Glutamatergic neuron (in vitro differentiated cells): ENCODE results near the gene MRPS7. TPM values are rescaled to one million over a fixed set of nuclear protein-coding genes. Genes with fewer than 3 reads are reported as not detected.
"Not testable (repeated sequence)": the region's sequence is repeated elsewhere in the genome, so short reads cannot be mapped to it uniquely, and the experiment has no call there.

Experiments
- DNase-seq: peaks from one replicate; pipeline ENCODE4 v3.0.0; 2022
- H3K27ac Mint-ChIP-seq: one replicate; pipeline ENCODE4 v1.8.0; 2020; ENCODE audit warnings: mild to moderate bottlenecking, mixed read lengths, inconsistent platforms; ENCODE audit not compliant: unreplicated experiment
- H3K27me3 Mint-ChIP-seq: one replicate; pipeline ENCODE4 v1.8.0; 2020; ENCODE audit warnings: mild to moderate bottlenecking, moderate library complexity, mixed read lengths, inconsistent platforms; ENCODE audit not compliant: unreplicated experiment
- H3K36me3 Mint-ChIP-seq: one replicate; pipeline ENCODE4 v1.8.0; 2020; ENCODE audit warnings: mild to moderate bottlenecking, mixed read lengths, inconsistent platforms; ENCODE audit not compliant: unreplicated experiment
- H3K4me1 Mint-ChIP-seq: one replicate; pipeline ENCODE4 v1.8.0; 2020; ENCODE audit warnings: mild to moderate bottlenecking, low read depth, mixed read lengths, inconsistent platforms; ENCODE audit not compliant: unreplicated experiment
- H3K4me3 Mint-ChIP-seq: one replicate; pipeline ENCODE4 v1.8.0; 2020; ENCODE audit warnings: mild to moderate bottlenecking, mixed read lengths, inconsistent platforms; ENCODE audit not compliant: unreplicated experiment
- H3K9me3 Mint-ChIP-seq: one replicate; pipeline ENCODE4 v1.8.0; 2020; ENCODE audit warnings: mild to moderate bottlenecking, moderate library complexity, mixed read lengths, inconsistent platforms; ENCODE audit not compliant: unreplicated experiment
- CTCF ChIP-seq: fragments of 200-600 bp; sonication (generic); IDR thresholded peaks from one replicate; pipeline ENCODE4 v1.5.0; 2021; ENCODE audit not compliant: partially characterized antibody, unreplicated experiment
- total RNA-seq: library from RNA; stranded (reverse); fragmentation: NEBNext Ultra II Directional; extraction: Animal tissue kit (Norgen Biotek cat#: 25700); gene quantifications from one replicate; pipeline ENCODE4 v1.2.1, GENCODE V29; 2021; ENCODE audit not compliant: unreplicated experiment

Gene MRPS7
- total RNA-seq, 1 donor from 2014 or later: 48.8 TPM

- DNase-seq: no peak
- H3K27ac Mint-ChIP-seq: no peak overlapping the region
- H3K9me3 Mint-ChIP-seq: no peaks in the 10 kb centered on the region
Measured at GRCh38 chr17:75277664-75278071, 16.0 kb downstream of the MRPS7 start.

GRCh38 chr17:75280189-75280588 is 18.5 kb downstream of the MRPS7 start:
- not testable (repeated sequence) for H3K9me3 Mint-ChIP-seq, H3K4me1 Mint-ChIP-seq, H3K27me3 Mint-ChIP-seq, H3K27ac Mint-ChIP-seq, DNase-seq, H3K36me3 Mint-ChIP-seq, H3K4me3 Mint-ChIP-seq

More at GRCh38 chr17:75277664-75278071, 16.0 kb downstream of the MRPS7 start:
- TF ChIP-seq CTCF: no peak
- Mint-ChIP-seq H3K27me3 (peaks cover 2% of the 10 kb centered on the region), H3K4me1 (no peaks in the 10 kb centered on the region), H3K36me3 (no peaks in the 10 kb centered on the region), H3K4me3 (no peak overlapping the region)

- Mint-ChIP-seq H3K27ac (no peak overlapping the region), H3K36me3 (no peaks in the 10 kb centered on the region), H3K27me3 (peaks cover 3% of the 10 kb centered on the region), H3K9me3 (peaks cover 1% of the 10 kb centered on the region), H3K4me3 (no peak overlapping the region), H3K4me1 (peaks cover 2% of the 10 kb centered on the region)
- no peak for TF ChIP-seq CTCF
- DNase-seq: no peak
Measured at GRCh38 chr17:75285123-75285522, 23.4 kb downstream of the MRPS7 start.

GRCh38 chr17:75287221-75287620 is 25.5 kb downstream of the MRPS7 start:
- Mint-ChIP-seq H3K27me3 (peaks cover 3% of the 10 kb centered on the region), H3K4me3 (no peak overlapping the region), H3K36me3 (no peaks in the 10 kb centered on the region), H3K27ac (no peak overlapping the region), H3K4me1 (peaks cover 2% of the 10 kb centered on the region), H3K9me3 (peaks cover 1% of the 10 kb centered on the region)
- no peak for TF ChIP-seq CTCF
- DNase-seq: no peak

GRCh38 chr17:75288359-75288758 is 26.7 kb downstream of the MRPS7 start:
- Mint-ChIP-seq H3K27ac (no peak overlapping the region), H3K36me3 (no peaks in the 10 kb centered on the region), H3K27me3 (peaks cover 3% of the 10 kb centered on the region), H3K4me3 (peak overlapping the region; percentile 94), H3K9me3 (peaks cover 1% of the 10 kb centered on the region), H3K4me1 (peaks cover 2% of the 10 kb centered on the region)
- DNase-seq: no peak
- no peak for TF ChIP-seq CTCF

GRCh38 chr17:75288770-75289114 is 27.1 kb downstream of the MRPS7 start:
- H3K27me3 Mint-ChIP-seq: peaks cover 3% of the 10 kb centered on the region
- no peak for DNase-seq
- no peak overlapping the region for H3K27ac Mint-ChIP-seq
- no peaks in the 10 kb centered on the region for H3K36me3 Mint-ChIP-seq
- H3K4me3 Mint-ChIP-seq: peak overlapping the region; percentile 94
- no peak for TF ChIP-seq CTCF
- H3K9me3 Mint-ChIP-seq: peaks cover 1% of the 10 kb centered on the region
- peaks cover 2% of the 10 kb centered on the region for H3K4me1 Mint-ChIP-seq
